HG03280 (cell line): ENCODE data around the gene MTO1.
"Not testable (repeated sequence)": the region's sequence is repeated elsewhere in the genome, so short reads cannot be mapped to it uniquely, and the experiment has no call there.

Source experiments
- ATAC-seq: cut with Tn5 transposase; IDR thresholded peaks from one replicate; pipeline ENCODE4 v1.9.1; 2021; ENCODE audit warnings: mild to moderate bottlenecking, moderate library complexity; ENCODE audit not compliant: unreplicated experiment

MTO1 gene

GRCh38 chr6:73523434-73524123 is 62.0 kb downstream of the MTO1 start:
- peak; percentile 44 for ATAC-seq

- ATAC-seq: no peak
Measured at GRCh38 chr6:73525546-73526330, 64.2 kb downstream of the MTO1 start.

GRCh38 chr6:73528897-73529296 is 67.4 kb downstream of the MTO1 start:
- ATAC-seq: no peak

GRCh38 chr6:73532293-73532692 is 70.8 kb downstream of the MTO1 start:
- no peak for ATAC-seq

GRCh38 chr6:73534628-73535027 is 73.1 kb downstream of the MTO1 start:
- no peak for ATAC-seq

- ATAC-seq: no peak
Measured at GRCh38 chr6:73537677-73538076, 76.1 kb downstream of the MTO1 start.

GRCh38 chr6:73538116-73538779 is 76.7 kb downstream of the MTO1 start:
- no peak for ATAC-seq

- ATAC-seq: not testable (repeated sequence)
Measured at GRCh38 chr6:73542481-73542880, 80.9 kb downstream of the MTO1 start.

GRCh38 chr6:73542891-73543290 is 81.4 kb downstream of the MTO1 start:
- no peak for ATAC-seq

- no peak for ATAC-seq
Measured at GRCh38 chr6:73547036-73547435, 85.5 kb downstream of the MTO1 start.

GRCh38 chr6:73548458-73549446 is 87.2 kb downstream of the MTO1 start:
- no peak for ATAC-seq

- ATAC-seq: not testable (repeated sequence)
Measured at GRCh38 chr6:73551115-73551514, 89.6 kb downstream of the MTO1 start.

- not testable (repeated sequence) for ATAC-seq
Measured at GRCh38 chr6:73555380-73555949, 93.9 kb downstream of the MTO1 start.

GRCh38 chr6:73556836-73557235 is 95.3 kb downstream of the MTO1 start:
- no peak for ATAC-seq
